Right atrium auricular region (tissue), 2 donors: ENCODE results near the gene CNTNAP2. TPM values are rescaled to one million over a fixed set of nuclear protein-coding genes. Genes with fewer than 3 reads are reported as not detected.

Source experiments
- DNase-seq: peaks from one replicate; pipeline ENCODE4 v3.0.0-alpha.2; 2019; ENCODE audit warnings: low spot score
- H3K27ac ChIP-seq, 2 donors: fragments of 200-600 bp; sonication (generic); 1 replicate in 1 of 2; 2 replicates in 1 of 2; pipeline ENCODE4 v1.5.1; 2016 to 2019
- H3K27me3 ChIP-seq, 2 donors: fragments of 200-600 bp; sonication (generic); one replicate each; pipeline versions ENCODE4 v1.5.1 to v1.6.0; 2017 to 2019
- H3K36me3 ChIP-seq: fragments of 200-600 bp; sonication (generic); one replicate; pipeline ENCODE4 v1.5.1; 2016
- H3K4me1 ChIP-seq, 2 donors: fragments of 200-600 bp; sonication (generic); one replicate each; pipeline versions ENCODE4 v1.5.1 to v1.6.0; 2017 to 2019
- H3K4me3 ChIP-seq, 2 donors: fragments of 200-600 bp; sonication (generic); 1 replicate in 1 of 2; 2 replicates in 1 of 2; pipeline ENCODE4 v1.5.1; 2017 to 2019; ENCODE audit warnings: mild to moderate bottlenecking in 1 of 2, moderate library complexity in 1 of 2
- H3K9me3 ChIP-seq, 2 donors: fragments of 200-600 bp; sonication (generic); one replicate each; pipeline ENCODE4 v1.5.1; 2019
- CTCF ChIP-seq, 2 donors: fragments of 200-600 bp; sonication (generic); IDR thresholded peaks; one replicate each; pipeline ENCODE4 v1.5.1; 2019; ENCODE audit warnings: antibody characterized with exemption in 2 of 2
- total RNA-seq, 2 donors: library from RNA; depleted of rRNA; stranded (reverse); fragments of >200 nt; gene quantifications; one replicate each; pipeline ENCODE4 v1.1.0, GENCODE V29; 2016

The CNTNAP2 gene
- total RNA-seq, 2 donors from 2014 or later = 1.1 to 1.7 TPM

- no peak for TF ChIP-seq CTCF (IDR thresholded peaks at IDR 0.05)
- H3K4me3 ChIP-seq = no peak overlapping the region
- H3K9me3 ChIP-seq = no peaks in the 10 kb centered on the region
- H3K27ac ChIP-seq = no peak overlapping the region
- no peaks in the 10 kb centered on the region for H3K27me3 ChIP-seq
- no peak for DNase-seq
- H3K4me1 ChIP-seq = no peaks in the 10 kb centered on the region
- H3K36me3 ChIP-seq = no peaks in the 10 kb centered on the region
These were observed 1450.4 kb downstream of the CNTNAP2 start for GRCh38 chr7:147567043-147567442.

- H3K4me1 ChIP-seq = no peaks in the 10 kb centered on the region
- H3K4me3 ChIP-seq = no peak overlapping the region
- no peak for TF ChIP-seq CTCF (IDR thresholded peaks at IDR 0.05)
These were observed 1452.7 kb downstream of the CNTNAP2 start for GRCh38 chr7:147569116-147569913.

GRCh38 chr7:147570390-147570789, 1453.8 kb downstream of the CNTNAP2 start:
- no peak overlapping the region for H3K27ac ChIP-seq
- no peak overlapping the region for H3K4me3 ChIP-seq
- no peaks in the 10 kb centered on the region for H3K9me3 ChIP-seq
- no peak for DNase-seq
- no peaks in the 10 kb centered on the region for H3K36me3 ChIP-seq
- no peaks in the 10 kb centered on the region for H3K27me3 ChIP-seq
- H3K4me1 ChIP-seq = no peaks in the 10 kb centered on the region
- TF ChIP-seq CTCF (IDR thresholded peaks at IDR 0.05) = no peak

More at GRCh38 chr7:147569116-147569913, 1452.7 kb downstream of the CNTNAP2 start:
- Histone ChIP-seq H3K27me3 (no peaks in the 10 kb centered on the region), H3K9me3 (no peaks in the 10 kb centered on the region), H3K36me3 (no peaks in the 10 kb centered on the region), H3K27ac (no peak overlapping the region)
- DNase-seq = no peak

- no peaks in the 10 kb centered on the region for H3K27me3 ChIP-seq
- H3K27ac ChIP-seq = no peak overlapping the region
- no peaks in the 10 kb centered on the region for H3K36me3 ChIP-seq
- no peaks in the 10 kb centered on the region for H3K9me3 ChIP-seq
- DNase-seq = no peak
- H3K4me1 ChIP-seq = no peaks in the 10 kb centered on the region
- H3K4me3 ChIP-seq = no peak overlapping the region
- TF ChIP-seq CTCF (IDR thresholded peaks at IDR 0.05) = no peak
These were observed 1455.0 kb downstream of the CNTNAP2 start for GRCh38 chr7:147571436-147572185.

- Histone ChIP-seq H3K27ac (no peak overlapping the region), H3K9me3 (no peaks in the 10 kb centered on the region), H3K36me3 (no peaks in the 10 kb centered on the region), H3K4me3 (no peak overlapping the region), H3K27me3 (no peaks in the 10 kb centered on the region), H3K4me1 (no peaks in the 10 kb centered on the region)
- DNase-seq = no peak
- TF ChIP-seq CTCF (IDR thresholded peaks at IDR 0.05) = no peak
These were observed 1461.6 kb downstream of the CNTNAP2 start for GRCh38 chr7:147578196-147578595.
